HepG2 (cell line): ENCODE data around the gene ZBTB2. TPM values are rescaled to one million over a fixed set of nuclear protein-coding genes. Genes with fewer than 3 reads are reported as not detected.

Source experiments
- ATAC-seq: fragments of 200-7000 bp; cut with Tn5 transposase; 3 replicates; pipeline ENCODE4 v1.9.1; 2020; ENCODE audit warnings: mild to moderate bottlenecking, moderate library complexity
- BruUV-seq: library from RNA; stranded (reverse); fragments of 400-500 nt; replicated peaks from 2 replicates; lab custom pipeline; 2021; lab: Mats Ljungman, UMichigan
- CTCF ChIA-PET: fragments of 300-600 bp; formaldehyde crosslinking; extraction: SDS; loops from one replicate; lab custom pipeline; 2021; ENCODE audit warnings: low total read pairs, inconsistent platforms, low intra/inter-chr PET ratio; lab: Yijun Ruan, JAX
- POLR2A ChIA-PET: fragments of 350-600 bp; sonication (Branson Sonifier 250); formaldehyde crosslinking; loops from one replicate; lab custom pipeline; 2020; ENCODE audit warnings: antibody characterized with exemption, inconsistent platforms; lab: Yijun Ruan, JAX
- DNase-seq: peaks from one replicate; pipeline ENCODE4 v3.0.0-alpha.2; 2015; ENCODE audit warnings: low spot score
- FAIRE-seq: peaks from 3 replicates; lab custom pipeline; 2011; peaks lifted over from hg19 to GRCh38; lab: Jason Lieb, UNC
- H2AFZ ChIP-seq: one replicate; pipeline ENCODE4 v1.6.1; 2011; ENCODE audit warnings: low read length, inconsistent platforms
- H3K27ac ChIP-seq: fragments of 300-600 bp; 3 replicates; pipeline ENCODE4 v1.8.0; 2011; ENCODE audit warnings: mixed run types, mild to moderate bottlenecking, mixed read lengths, low read length, inconsistent platforms; ENCODE audit not compliant: insufficient read depth; ENCODE audit errors: extremely low read length
- H3K27me3 ChIP-seq, 2 experiments: fragments of 200-600 bp in 1 of 2; 2 replicates in 1 of 2; 3 replicates in 1 of 2; pipeline versions ENCODE4 v1.6.0 to v1.8.0; 2011; ENCODE audit warnings: low read length in 2 of 2, mild to moderate bottlenecking in 2 of 2, moderate library complexity in 2 of 2, inconsistent platforms in 1 of 2; ENCODE audit not compliant: insufficient read depth in 2 of 2, control insufficient read depth in 1 of 2
- H3K36me3 ChIP-seq, 2 experiments: fragments of 200-600 bp in 1 of 2; replicated peaks in 1 of 2; 2 replicates in 1 of 2; 3 replicates in 1 of 2; pipeline versions ENCODE4 v1.5.1 to v1.8.0; 2011; ENCODE audit warnings: low read length in 2 of 2, inconsistent platforms in 1 of 2; ENCODE audit not compliant: insufficient read depth in 2 of 2, control insufficient read depth in 1 of 2
- H3K4me1 ChIP-seq: 2 replicates; pipeline ENCODE4 v1.5.1; 2012; ENCODE audit warnings: low read length, inconsistent platforms; ENCODE audit not compliant: insufficient read depth
- H3K4me2 ChIP-seq: 2 replicates; pipeline ENCODE4 v1.6.0; 2011; ENCODE audit warnings: low read depth, low read length, inconsistent platforms
- H3K4me3 ChIP-seq, 3 experiments: fragments of 200-600 bp in 1 of 3; sonication (generic), shearing (Covaris generic) in 1 of 3; replicated peaks in 1 of 3; 2 replicates each; pipeline ENCODE4 v1.5.1; 2011 to 2016; ENCODE audit warnings: low read length in 3 of 3, inconsistent platforms in 2 of 3, low read depth in 2 of 3, mild to moderate bottlenecking in 2 of 3, control low read depth in 1 of 3, mixed read lengths in 1 of 3; ENCODE audit not compliant: insufficient read depth in 1 of 3
- H3K79me2 ChIP-seq: one replicate; pipeline ENCODE4 v1.6.1; 2011; ENCODE audit warnings: low read length, inconsistent platforms; ENCODE audit not compliant: insufficient read depth
- H3K9ac ChIP-seq: 2 replicates; pipeline ENCODE4 v1.6.0; 2011; ENCODE audit warnings: mild to moderate bottlenecking, low read depth, low read length, inconsistent platforms; ENCODE audit not compliant: insufficient read depth
- H3K9me3 ChIP-seq: 2 replicates; pipeline ENCODE4 v1.5.1; 2012; ENCODE audit warnings: mild to moderate bottlenecking, low read length
- H4K20me1 ChIP-seq: 2 replicates; pipeline ENCODE4 v1.6.0; 2011; ENCODE audit warnings: inconsistent platforms, mild to moderate bottlenecking, low read length, moderate library complexity; ENCODE audit not compliant: insufficient read depth
- ATF4 ChIP-seq, 2 experiments: fragments of 450-650 bp in 1 of 2; sonication (generic) in 1 of 2; formaldehyde crosslinking; IDR thresholded peaks; 2 replicates each; pipeline versions ENCODE4 v1.5.0 to v1.8.0; 2020 to 2022; ENCODE audit warnings: mild to moderate bottlenecking in 1 of 2, missing genetic modification reagents in 1 of 2
- CREB3 ChIP-seq: sonication (generic); formaldehyde crosslinking; IDR thresholded peaks from 2 replicates; pipeline ENCODE4 v1.5.0; 2020; ENCODE audit warnings: missing genetic modification reagents
- FOXJ3 ChIP-seq: sonication (generic); formaldehyde crosslinking; IDR thresholded peaks from 2 replicates; pipeline ENCODE4 v1.4.0; 2020; ENCODE audit warnings: missing genetic modification reagents, mild to moderate bottlenecking, borderline replicate concordance
- GPN1 ChIP-seq: sonication (generic); formaldehyde crosslinking; IDR thresholded peaks from 2 replicates; pipeline ENCODE4 v1.5.1; 2020; ENCODE audit warnings: missing genetic modification reagents, borderline replicate concordance
- KDM6A ChIP-seq: IDR thresholded peaks from 2 replicates; pipeline ENCODE4 v1.6.1; 2016; ENCODE audit warnings: low read depth
- NFRKB ChIP-seq: fragments of 450-650 bp; IDR thresholded peaks from 2 replicates; pipeline ENCODE4 v1.6.1; 2017
- YEATS2 ChIP-seq: sonication (generic); formaldehyde crosslinking; IDR thresholded peaks from 2 replicates; pipeline ENCODE4 v1.4.0; 2020; ENCODE audit warnings: missing genetic modification reagents, borderline replicate concordance
- ZBTB7B ChIP-seq: sonication (generic); formaldehyde crosslinking; IDR thresholded peaks from 2 replicates; pipeline ENCODE4 v1.4.0; 2020; ENCODE audit warnings: missing genetic modification reagents
- ZFP62 ChIP-seq: sonication (generic); formaldehyde crosslinking; IDR thresholded peaks from 2 replicates; pipeline ENCODE4 v1.4.0; 2020; ENCODE audit warnings: missing genetic modification reagents
- ZFP90 ChIP-seq: sonication (generic); formaldehyde crosslinking; IDR thresholded peaks from 2 replicates; pipeline ENCODE4 v1.8.0; 2022; ENCODE audit warnings: missing genetic modification reagents, mild to moderate bottlenecking, inconsistent platforms, borderline replicate concordance
- ZMYM2 ChIP-seq: sonication (generic); formaldehyde crosslinking; IDR thresholded peaks from 2 replicates; pipeline ENCODE4 v1.8.0; 2022; ENCODE audit warnings: mild to moderate bottlenecking, missing genetic modification reagents
- ZNF121 ChIP-seq: sonication (generic); formaldehyde crosslinking; IDR thresholded peaks from 2 replicates; pipeline ENCODE4 v1.5.0; 2020; ENCODE audit warnings: mild to moderate bottlenecking, missing genetic modification reagents
- ZNF317 ChIP-seq: sonication (generic); formaldehyde crosslinking; IDR thresholded peaks from 2 replicates; pipeline ENCODE4 v1.5.0; 2020; ENCODE audit warnings: mild to moderate bottlenecking, missing genetic modification reagents
- ZNF615 ChIP-seq: sonication (generic); formaldehyde crosslinking; IDR thresholded peaks from 2 replicates; pipeline ENCODE4 v1.5.0; 2020; ENCODE audit warnings: mild to moderate bottlenecking, missing genetic modification reagents, borderline replicate concordance
- ZNF660 ChIP-seq: sonication (generic); formaldehyde crosslinking; IDR thresholded peaks from 2 replicates; pipeline ENCODE4 v1.5.1; 2020; ENCODE audit warnings: mild to moderate bottlenecking, low read depth, missing genetic modification reagents, borderline replicate concordance
- ZNF780A ChIP-seq: sonication (generic); formaldehyde crosslinking; IDR thresholded peaks from 2 replicates; pipeline ENCODE4 v1.8.0; 2022; ENCODE audit warnings: mild to moderate bottlenecking, missing genetic modification reagents, moderate library complexity
- ZNF83 ChIP-seq: sonication (generic); formaldehyde crosslinking; IDR thresholded peaks from 2 replicates; pipeline ENCODE4 v1.4.0; 2020; ENCODE audit warnings: missing genetic modification reagents, mild to moderate bottlenecking, borderline replicate concordance
- WGBS: methylation state at CpG from one replicate; pipeline ENCODE4 v1.1.6; 2017; ENCODE audit warnings: low lambda C conversion rate; 5-methylcytosine and 5-hydroxymethylcytosine counted together
- in situ Hi-C: cut with HindIII; loops from 2 replicates; pipeline ENCODE4 v1.10.0; 2017; ENCODE audit warnings: low pct_unique_long_range_greater_than_20kb; ENCODE audit not compliant: extremely low pct_ligation_motif_present
- intact Hi-C: fragments of 100-400 bp; cut with micrococcal nuclease; formaldehyde crosslinking; loops from one replicate; pipeline ENCODE4 v1.10.0; 2022; ENCODE audit not compliant: unreplicated experiment
- polyA plus RNA-seq, 8 experiments: library from polyadenylated mRNA; depleted of rRNA in 3 of 8; stranded (reverse) in 7 of 8; unstranded in 1 of 8; fragments of >200 nt; fragmentation: Illumina TruSeq in 4 of 8; extraction: Trizol in 4 of 8; gene quantifications; 2 replicates each; pipeline versions ENCODE4 v1.2.1 to v1.2.3, GENCODE V29; 2011 to 2016; ENCODE audit warnings: low read depth in 4 of 8, missing spikeins in 1 of 8, mixed read lengths in 1 of 8; ENCODE audit not compliant: insufficient read depth in 1 of 8
- total RNA-seq, 5 experiments: library from RNA; depleted of rRNA; stranded (reverse); fragments of >200 nt; fragmentation: Illumina TruSeq; extraction: Trizol; gene quantifications; 2 replicates each; pipeline ENCODE4 v1.2.3, GENCODE V29; 2016; ENCODE audit warnings: low read depth in 1 of 5
- TF ChIP-seq, protein P1 (sequence below): sonication (generic); formaldehyde crosslinking; IDR thresholded peaks from 2 replicates; pipeline ENCODE4 v1.5.0; 2020; ENCODE audit warnings: missing genetic modification reagents
- TF ChIP-seq, protein P2 (sequence below): sonication (generic); formaldehyde crosslinking; IDR thresholded peaks from 2 replicates; pipeline ENCODE4 v1.4.0; 2020; ENCODE audit warnings: missing genetic modification reagents; ENCODE audit errors: not compliant biosample characterization

Gene ZBTB2
- total and polyA plus RNA-seq, 2 of the 13 experiments (the other 11 are each of a cell fraction or from before 2014, with no cell fraction given), result 15.4 to 22.8 TPM

DNA sequence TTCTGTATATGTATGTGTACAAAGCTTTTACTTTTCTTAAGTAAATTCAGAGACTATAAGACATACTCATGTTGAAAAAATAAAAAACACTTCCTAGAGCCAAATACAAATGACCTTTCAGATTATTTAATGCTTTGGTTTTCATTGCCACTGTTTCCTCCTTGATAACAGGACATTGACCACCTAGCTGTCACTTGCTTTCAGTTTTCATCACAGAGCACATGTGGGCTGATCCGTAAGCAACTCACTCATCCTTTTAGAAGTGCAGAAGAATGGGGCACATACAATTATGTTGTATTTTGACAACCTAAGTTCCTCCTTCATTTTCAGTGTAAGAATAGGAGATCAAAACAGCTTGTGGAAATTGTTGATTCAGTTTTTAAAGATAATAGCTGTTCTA lies 6.2 kb downstream of the ZBTB2 start:
- Histone ChIP-seq H3K9me3 (no peaks in the 10 kb centered on the region), H3K4me2 (no peak overlapping the region), H2AFZ (no peak overlapping the region), H3K4me3 (no peak overlapping the region), H3K4me1 (peaks cover 27% of the 10 kb centered on the region), H3K36me3 (peaks cover 0 to 1% of the 10 kb centered on the region in 2 experiments; a peak in 1 of 5 replicates), H3K27me3 (no peaks in the 10 kb centered on the region; a peak in 1 of 5 replicates), H4K20me1 (no peaks in the 10 kb centered on the region), H3K79me2 (peaks cover 76% of the 10 kb centered on the region), H3K27ac (no peak overlapping the region), H3K9ac (no peak overlapping the region)
- BruUV-seq, result no TSS peak
- in situ Hi-C loops (no loop called here), intact Hi-C loops (no loop called here)
- no peak for DNase-seq
- CTCF ChIA-PET, result no interaction called here
- TF ChIP-seq ZNF780A (CRISPR knock-in tag) (no peak), ZFP62 (CRISPR knock-in tag) (no peak), ZNF660 (CRISPR knock-in tag) (no peak), CREB3 (no peak), ZMYM2 (CRISPR knock-in tag) (no peak), GPN1 (CRISPR knock-in tag) (no peak), YEATS2 (CRISPR knock-in tag) (no peak), ZNF317 (CRISPR knock-in tag) (no peak), ZNF615 (no peak), ZNF83 (CRISPR knock-in tag) (no peak), NFRKB (no peak), FOXJ3 (no peak), ZNF121 (CRISPR knock-in tag) (no peak), KDM6A (no peak), ZBTB7B (CRISPR knock-in tag) (no peak), ATF4 (CRISPR knock-in tag; IDR thresholded peaks at IDR 0.05) (no peak), ZFP90 (CRISPR knock-in tag) (no peak)
- TF ChIP-seq, protein P1, sequence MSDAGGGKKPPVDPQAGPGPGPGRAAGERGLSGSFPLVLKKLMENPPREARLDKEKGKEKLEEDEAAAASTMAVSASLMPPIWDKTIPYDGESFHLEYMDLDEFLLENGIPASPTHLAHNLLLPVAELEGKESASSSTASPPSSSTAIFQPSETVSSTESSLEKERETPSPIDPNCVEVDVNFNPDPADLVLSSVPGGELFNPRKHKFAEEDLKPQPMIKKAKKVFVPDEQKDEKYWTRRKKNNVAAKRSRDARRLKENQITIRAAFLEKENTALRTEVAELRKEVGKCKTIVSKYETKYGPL (CRISPR knock-in tag), result no peak
- TF ChIP-seq, protein P2, sequence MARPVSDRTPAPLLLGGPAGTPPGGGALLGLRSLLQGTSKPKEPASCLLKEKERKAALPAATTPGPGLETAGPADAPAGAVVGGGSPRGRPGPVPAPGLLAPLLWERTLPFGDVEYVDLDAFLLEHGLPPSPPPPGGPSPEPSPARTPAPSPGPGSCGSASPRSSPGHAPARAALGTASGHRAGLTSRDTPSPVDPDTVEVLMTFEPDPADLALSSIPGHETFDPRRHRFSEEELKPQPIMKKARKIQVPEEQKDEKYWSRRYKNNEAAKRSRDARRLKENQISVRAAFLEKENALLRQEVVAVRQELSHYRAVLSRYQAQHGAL (CRISPR knock-in tag), result no peak
- ATAC-seq, result no peak
- 93% methylated on average over 1 of the region's 1 CpG for WGBS
- POLR2A ChIA-PET, result no interaction called here
- FAIRE-seq, result no peak
